GM19463 (cell line): ENCODE data around the gene PRKCD.

Source experiments
- ATAC-seq: cut with Tn5 transposase; IDR thresholded peaks from one replicate; pipeline ENCODE4 v1.9.1; 2021; ENCODE audit warnings: mild to moderate bottlenecking, moderate library complexity; ENCODE audit not compliant: unreplicated experiment

The PRKCD gene

DNA sequence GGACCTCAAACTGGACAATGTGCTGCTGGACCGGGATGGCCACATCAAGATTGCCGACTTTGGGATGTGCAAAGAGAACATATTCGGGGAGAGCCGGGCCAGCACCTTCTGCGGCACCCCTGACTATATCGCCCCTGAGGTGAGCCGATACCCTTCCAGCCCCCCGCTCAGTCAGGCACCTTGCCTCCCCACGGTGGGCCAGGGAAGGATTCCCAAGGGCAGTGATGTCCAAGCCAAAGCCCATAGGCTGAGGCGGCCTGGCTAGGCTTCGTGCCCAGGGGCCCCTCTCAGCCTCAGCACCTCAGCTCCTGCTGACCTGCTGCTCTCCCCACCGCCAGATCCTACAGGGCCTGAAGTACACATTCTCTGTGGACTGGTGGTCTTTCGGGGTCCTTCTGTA is 27.7 kb downstream of the PRKCD start:
- ATAC-seq, result no peak

GRCh38 chr3:53189276-53189675 is 28.3 kb downstream of the PRKCD start:
- no peak for ATAC-seq

DNA sequence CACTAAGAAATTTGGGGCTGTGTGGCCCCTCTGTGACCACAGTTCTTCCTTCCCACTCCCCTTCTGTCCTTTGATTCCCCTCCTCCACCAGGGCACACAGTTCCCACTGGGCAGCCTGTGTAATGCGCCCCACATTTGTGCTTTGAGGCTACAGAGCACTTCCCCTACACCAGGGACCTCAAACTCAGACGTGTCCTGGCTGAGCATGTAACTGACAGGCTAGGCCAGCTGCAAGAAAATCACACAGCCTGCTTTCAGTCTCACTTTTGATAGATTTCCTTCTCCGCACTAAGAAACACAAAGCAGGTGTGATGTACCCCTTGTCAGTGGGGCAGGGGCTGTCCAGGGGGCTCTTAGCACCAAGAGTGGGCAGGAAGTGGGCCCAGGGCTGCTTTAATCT is 29.6 kb downstream of the PRKCD start:
- ATAC-seq, result peak; percentile 39

DNA sequence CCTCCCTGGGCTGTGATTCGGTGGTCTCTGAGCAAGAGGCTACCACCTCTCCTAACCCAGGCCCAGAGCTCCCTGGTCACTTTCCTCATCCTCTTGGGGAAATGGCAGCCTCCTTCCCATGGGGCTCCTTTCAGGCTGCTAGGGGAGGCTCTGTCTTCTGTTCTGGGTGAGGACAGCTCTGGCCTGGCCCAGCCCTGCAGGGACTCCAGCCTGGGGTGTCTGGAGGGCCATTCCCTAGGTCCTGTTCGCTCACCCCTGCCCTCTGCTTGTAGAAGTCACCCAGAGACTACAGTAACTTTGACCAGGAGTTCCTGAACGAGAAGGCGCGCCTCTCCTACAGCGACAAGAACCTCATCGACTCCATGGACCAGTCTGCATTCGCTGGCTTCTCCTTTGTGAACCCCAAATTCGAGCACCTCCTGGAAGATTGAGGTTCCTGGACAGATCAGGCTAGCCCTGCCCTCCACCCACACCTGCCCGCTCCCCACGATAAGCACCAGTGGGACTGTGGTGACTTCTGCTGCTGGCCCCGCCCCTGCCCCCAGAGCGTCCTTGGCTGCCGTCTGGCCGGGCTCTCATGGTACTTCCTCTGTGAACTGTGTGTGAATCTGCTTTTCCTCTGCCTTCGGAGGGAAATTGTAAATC is 30.9 kb downstream of the PRKCD start:
- no peak for ATAC-seq

DNA sequence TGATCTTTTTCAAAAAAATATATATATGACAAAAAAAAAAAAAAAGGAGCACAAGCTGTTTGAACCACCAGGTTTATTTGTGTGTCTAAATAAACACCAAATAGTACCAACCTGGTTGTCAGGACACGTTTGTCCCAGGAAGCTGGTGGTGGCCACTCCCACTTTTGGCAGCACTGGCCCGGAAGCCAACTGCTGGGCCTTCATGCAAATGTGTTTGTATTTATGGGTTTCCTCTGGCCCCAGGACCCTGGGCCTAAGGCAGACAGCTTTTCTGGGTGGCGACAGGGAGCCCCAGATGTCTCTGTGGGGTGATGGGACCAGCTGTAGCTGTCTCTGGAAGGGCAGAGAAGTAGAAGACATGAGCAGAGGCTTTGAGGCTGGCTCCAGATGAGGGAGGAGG is 31.6 kb downstream of the PRKCD start:
- peak; percentile 55 for ATAC-seq

GRCh38 chr3:53193466-53194209 is 32.6 kb downstream of the PRKCD start:
- ATAC-seq, result no peak

- ATAC-seq, result no peak
These were observed 33.4 kb downstream of the PRKCD start for GRCh38 chr3:53194210-53195065.

- no peak for ATAC-seq
These were observed 34.0 kb downstream of the PRKCD start for GRCh38 chr3:53195066-53195450.

GRCh38 chr3:53195602-53196574 is 34.9 kb downstream of the PRKCD start:
- no peak for ATAC-seq

DNA sequence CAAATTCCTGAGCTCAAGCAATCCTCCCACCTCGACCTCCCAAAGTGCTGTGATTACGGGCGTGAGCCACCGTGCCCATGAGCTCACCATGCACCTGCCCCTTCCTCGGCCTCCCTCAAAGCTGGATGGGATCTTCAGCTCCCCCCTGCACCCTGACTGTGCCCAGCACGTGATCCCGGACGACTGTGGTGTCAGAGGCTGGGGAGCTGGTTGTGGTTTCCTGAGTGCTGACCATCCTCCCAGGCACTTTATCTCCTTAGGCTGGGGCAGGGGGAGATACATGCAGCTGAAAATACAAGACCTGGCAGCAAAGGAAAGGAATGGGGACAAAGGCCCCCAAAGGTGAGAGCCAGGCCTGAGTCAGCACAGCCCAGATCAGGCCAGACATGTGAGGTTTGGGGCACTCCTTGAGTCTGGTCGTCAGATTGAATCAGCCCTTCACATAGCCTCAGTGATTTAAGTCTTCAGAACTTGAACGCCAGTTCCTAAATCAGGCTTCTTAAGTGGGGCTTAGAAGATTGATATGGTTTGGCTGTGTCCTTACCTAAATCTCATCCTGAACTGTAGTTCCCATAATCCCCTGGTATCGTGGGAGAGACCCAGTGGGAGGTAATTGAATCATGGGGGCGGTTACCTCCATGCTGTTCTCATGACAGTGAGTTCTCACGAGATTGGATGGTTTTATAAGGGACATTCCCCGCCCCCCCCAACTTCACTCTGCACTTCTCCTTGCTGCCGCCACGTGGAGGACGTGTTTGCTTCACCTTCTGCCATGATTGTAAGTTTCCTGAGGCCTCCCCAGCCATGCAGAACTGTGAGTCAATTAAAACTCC is 35.8 kb downstream of the PRKCD start:
- ATAC-seq, result no peak

- no peak for ATAC-seq
These were observed 37.4 kb downstream of the PRKCD start for GRCh38 chr3:53198256-53198977.

DNA sequence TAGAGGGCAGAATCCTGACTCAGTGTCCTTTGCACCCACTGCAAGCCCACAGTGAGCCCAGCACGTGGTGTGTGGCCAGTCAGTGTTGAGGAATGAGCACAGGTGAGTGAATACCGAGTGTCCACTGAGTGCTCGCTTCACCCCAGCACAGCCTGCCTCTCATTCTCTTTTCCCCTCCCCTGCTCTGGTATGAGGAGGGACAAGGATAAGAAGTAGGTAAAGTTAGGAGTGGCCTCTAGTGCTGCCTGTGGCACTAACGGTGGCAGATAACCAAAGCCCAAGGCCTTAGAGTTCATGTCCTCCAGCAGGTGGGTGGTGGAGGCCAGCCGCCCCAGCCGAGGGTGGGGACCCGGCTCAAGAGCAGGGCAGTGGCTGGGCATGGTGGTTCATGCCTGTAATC is 38.0 kb downstream of the PRKCD start:
- ATAC-seq, result no peak

DNA sequence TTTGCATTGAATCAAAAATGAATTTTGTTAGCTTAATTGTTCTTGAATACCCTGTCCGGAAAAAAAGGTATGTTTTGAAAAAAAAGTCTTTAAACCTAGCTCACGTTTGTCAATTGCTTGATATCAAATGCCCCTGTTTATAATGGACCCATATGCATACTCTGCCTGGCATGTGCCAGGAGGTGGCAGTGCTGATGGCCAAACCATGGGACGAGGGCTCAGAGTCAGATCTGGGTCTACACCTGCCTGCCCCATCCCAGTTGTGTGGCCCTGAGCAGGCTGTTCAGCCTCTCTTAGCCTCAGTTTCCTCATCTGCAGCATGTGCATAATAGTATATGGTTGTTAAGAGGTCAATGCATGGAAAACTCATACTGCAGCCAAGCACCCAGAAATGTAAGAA is 38.8 kb downstream of the PRKCD start:
- no peak for ATAC-seq

DNA sequence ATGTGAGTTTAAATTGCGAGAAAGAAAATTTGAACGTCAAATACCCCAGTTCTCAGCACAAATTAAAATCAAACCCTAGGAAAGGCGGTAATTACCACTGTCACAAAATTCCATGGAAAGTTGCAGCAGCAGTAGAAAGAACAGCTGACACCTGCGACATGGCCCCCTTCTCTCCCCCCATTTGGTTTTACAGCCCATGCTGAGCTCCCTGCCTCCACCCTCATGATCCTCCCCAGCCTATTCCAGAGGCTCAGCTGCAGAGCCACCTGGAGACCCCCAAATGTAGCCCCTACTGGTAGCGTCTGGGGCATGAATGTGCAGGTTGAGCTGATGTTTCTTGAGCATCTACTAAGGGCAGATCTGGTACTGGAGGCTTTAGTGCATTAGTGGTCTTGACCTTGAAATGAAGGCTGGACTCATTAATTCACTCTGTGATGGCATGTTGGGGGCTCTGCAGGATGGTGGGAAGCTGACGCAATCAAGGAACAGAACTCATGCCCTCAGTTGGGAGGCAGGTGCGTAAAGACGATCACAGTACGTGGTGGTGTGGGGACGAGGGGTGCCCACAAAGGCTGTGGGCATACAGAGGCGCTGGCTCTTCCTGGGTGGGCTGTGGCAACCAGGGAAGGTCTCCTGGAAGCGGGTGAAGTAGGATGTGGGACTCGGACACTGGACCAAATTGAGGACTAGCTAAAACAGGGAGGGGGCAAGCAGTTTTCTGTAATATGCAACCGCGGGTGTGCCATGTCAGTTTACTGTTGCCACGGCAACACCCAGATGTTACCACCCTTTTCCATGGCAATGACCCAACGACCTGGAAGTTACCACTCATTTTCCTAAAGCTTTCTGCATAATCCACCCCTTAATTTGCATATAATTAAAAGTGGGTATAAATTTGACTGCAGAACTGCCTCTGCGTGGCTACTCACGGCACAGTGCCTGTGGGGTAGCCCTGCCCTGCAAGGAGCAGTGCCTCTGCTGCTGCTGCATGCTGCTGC is 39.8 kb downstream of the PRKCD start:
- ATAC-seq, result no peak

GRCh38 chr3:53202331-53203015 is 41.5 kb downstream of the PRKCD start:
- no peak for ATAC-seq

DNA sequence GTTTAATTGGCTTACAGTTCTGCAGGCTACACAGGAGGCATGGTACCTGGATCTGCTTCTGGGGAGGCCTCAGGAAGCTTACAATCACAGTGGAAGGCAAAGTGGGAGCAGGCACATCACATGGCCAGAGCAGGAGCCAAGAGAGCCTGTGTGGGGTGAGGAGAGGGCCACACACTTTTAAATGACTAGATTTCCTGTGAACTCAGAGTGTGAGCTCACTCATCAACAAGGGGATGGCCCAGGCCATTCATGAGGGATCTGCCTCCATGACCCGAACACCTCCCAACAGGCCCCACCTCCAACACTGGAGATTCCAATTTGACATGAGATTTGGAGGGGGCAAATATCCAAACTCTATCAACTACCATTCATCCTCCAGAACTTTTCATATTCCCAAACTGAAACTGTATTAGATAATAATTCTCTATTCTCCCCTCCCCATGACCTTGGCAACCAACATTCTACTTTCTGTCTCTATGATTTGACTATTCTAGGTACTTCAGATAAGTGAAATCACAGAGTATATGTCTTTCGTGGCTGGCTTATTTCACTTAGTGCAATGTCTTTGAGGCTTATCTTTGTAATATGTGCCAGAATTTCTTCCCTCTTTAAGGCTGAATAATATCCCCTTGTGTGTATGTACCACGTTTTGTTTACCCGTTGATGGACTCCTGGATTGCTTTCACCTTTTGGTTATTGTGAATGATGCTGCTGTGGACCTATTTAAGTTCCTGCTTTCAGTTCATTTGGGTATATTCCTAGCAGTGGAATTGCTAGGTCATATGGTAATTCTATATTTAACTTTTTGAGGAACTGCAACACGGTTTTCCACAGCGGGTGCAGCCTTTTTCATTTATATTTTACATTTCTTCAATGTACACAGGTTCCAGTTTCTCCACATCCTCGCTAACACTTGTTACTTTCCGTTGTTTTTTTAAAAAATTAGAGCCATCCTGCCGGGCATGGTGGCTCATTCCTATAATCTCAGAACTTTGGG is 51.0 kb downstream of the PRKCD start:
- no peak for ATAC-seq
